Esophagus muscularis mucosa (tissue), 4 donors: ENCODE measurements around the gene SNAPC5. TPM values are rescaled to one million over a fixed set of nuclear protein-coding genes. Genes with fewer than 3 reads are reported as not detected.
A peak's percentile ranks its signal among the peaks of the same experiment; 100 is the strongest.
"Not testable (repeated sequence)": the region's sequence is repeated elsewhere in the genome, so short reads cannot be mapped to it uniquely, and the experiment has no call there.

Experiments used
- DNase-seq: peaks from one replicate; pipeline ENCODE4 v3.0.0-alpha.2; 2017; ENCODE audit errors: extremely low spot score
- H3K27ac ChIP-seq, 4 donors: fragments of 200-600 bp; sonication (generic); replicated peaks in 1 of 4; 1 replicate in 3 of 4; 2 replicates in 1 of 4; pipeline ENCODE4 v1.5.1; 2016 to 2019; ENCODE audit warnings: mild to moderate bottlenecking in 1 of 4
- H3K27me3 ChIP-seq, 4 donors: fragments of 200-600 bp; sonication (generic); one replicate each; pipeline versions ENCODE4 v1.5.1 to v1.6.0; 2016 to 2019
- H3K36me3 ChIP-seq, 4 donors: fragments of 200-600 bp; sonication (generic); one replicate each; pipeline ENCODE4 v1.5.1; 2016 to 2019
- H3K4me1 ChIP-seq, 4 donors: fragments of 200-600 bp; sonication (generic); one replicate each; pipeline ENCODE4 v1.5.1; 2016 to 2019
- H3K4me3 ChIP-seq, 4 donors: fragments of 200-600 bp; sonication (generic); 1 replicate in 2 of 4; 2 replicates in 2 of 4; pipeline ENCODE4 v1.5.1; 2016 to 2019; ENCODE audit warnings: mild to moderate bottlenecking in 4 of 4, moderate library complexity in 1 of 4
- H3K9me3 ChIP-seq, 4 donors: fragments of 200-600 bp; sonication (generic); 1 replicate in 3 of 4; 2 replicates in 1 of 4; pipeline ENCODE4 v1.5.1; 2016 to 2019
- CTCF ChIP-seq, 3 experiments: fragments of 200-600 bp in 2 of 3; fragments of 450-650 bp in 1 of 3; sonication (generic) in 2 of 3; IDR thresholded peaks; one replicate each; pipeline ENCODE4 v1.5.1; 2017 to 2019; ENCODE audit warnings: antibody characterized with exemption in 3 of 3, mild to moderate bottlenecking in 2 of 3, moderate library complexity in 1 of 3
- EP300 ChIP-seq: sonication (generic); formaldehyde crosslinking; IDR thresholded peaks from one replicate; pipeline ENCODE4 v1.6.1; 2017; ENCODE audit warnings: antibody characterized with exemption
- POLR2A ChIP-seq: fragments of 450-650 bp; IDR thresholded peaks from one replicate; pipeline ENCODE4 v1.6.1; 2017; ENCODE audit warnings: antibody characterized with exemption, moderate library complexity, mild to moderate bottlenecking, low read depth
- POLR2AphosphoS5 ChIP-seq, 2 donors: sonication (generic); formaldehyde crosslinking; IDR thresholded peaks; one replicate each; pipeline ENCODE4 v1.6.1; 2017; ENCODE audit warnings: antibody characterized with exemption in 2 of 2
- WGBS: methylation state at CpG from one replicate; pipeline ENCODE4 v1.1.5; 2018; 5-methylcytosine and 5-hydroxymethylcytosine counted together
- intact Hi-C: fragments of 100-400 bp; cut with DNase I; formaldehyde crosslinking; loops from one replicate; pipeline ENCODE4 v1.15.1; 2023
- total RNA-seq, 4 donors: library from RNA; depleted of rRNA; stranded (reverse); fragments of >200 nt; gene quantifications; one replicate each; pipeline versions ENCODE4 v1.1.0 to v1.2.1, GENCODE V29; 2016

Gene SNAPC5
- total RNA-seq, 4 donors from 2014 or later = 23.3 to 44.9 (median 34.7) TPM

- Histone ChIP-seq H3K4me3 (no peak overlapping the region), H3K36me3 (peaks cover 48 to 55% (median 51%) of the 10 kb centered on the region in 4 donors), H3K27ac (no peak overlapping the region), H3K27me3 (no peaks in the 10 kb centered on the region), H3K4me1 (peaks cover 24 to 44% (median 38%) of the 10 kb centered on the region in 4 donors), H3K9me3 (no peaks in the 10 kb centered on the region)
- DNase-seq = no peak
- TF ChIP-seq CTCF (IDR thresholded peaks at IDR 0.05) (no peak), EP300 (no peak), POLR2AphosphoS5 (IDR thresholded peaks at IDR 0.05) (no peak), POLR2A (no peak)
- WGBS = 79% methylated on average over 10 of the region's 10 CpGs
- intact Hi-C loops = no loop called here
Measured at GRCh38 chr15:66502491-66502890, 4.9 kb upstream of the SNAPC5 start.

GRCh38 chr15:66500346-66500745, 2.8 kb upstream of the SNAPC5 start:
- Histone ChIP-seq H3K4me1 (peaks cover 30 to 49% (median 46%) of the 10 kb centered on the region in 4 donors), H3K36me3 (peaks cover 48 to 60% (median 56%) of the 10 kb centered on the region in 4 donors)
- intact Hi-C loops, H3K4me3 ChIP-seq, DNase-seq, H3K9me3 ChIP-seq, H3K27me3 ChIP-seq, H3K27ac ChIP-seq: not testable (repeated sequence)
- WGBS = 83% methylated on average over 7 of the region's 7 CpGs

GRCh38 chr15:66498501-66499386, 1.2 kb upstream of the SNAPC5 start:
- 31% methylated on average over 3 of the region's 3 CpGs for WGBS
- H3K36me3 ChIP-seq = peaks cover 55 to 76% (median 72%) of the 10 kb centered on the region in 4 donors
- peaks cover 27 to 51% (median 41%) of the 10 kb centered on the region in 4 donors for H3K4me1 ChIP-seq
- no peaks in the 10 kb centered on the region for H3K9me3 ChIP-seq
- H3K27me3 ChIP-seq = no peaks in the 10 kb centered on the region
- DNase-seq = no peak
- TF ChIP-seq CTCF (IDR thresholded peaks at IDR 0.05) = peak in 2 of 3 experiments; percentile 34 to 35
- no peak for TF ChIP-seq POLR2AphosphoS5 (IDR thresholded peaks at IDR 0.05)
- no peak for TF ChIP-seq EP300
- peak overlapping the region in 3 of 4 donors; percentile 87 to 92 (median 87) for H3K27ac ChIP-seq
- intact Hi-C loops = loop anchor here (10.0 kb wide), 1 partner anchor 144 kb away; the partner anchor contains the start of gene TIPIN
- H3K4me3 ChIP-seq = no peak overlapping the region

- no peak for DNase-seq
- peak overlapping the region; percentile 83 to 92 (median 87) for H3K27ac ChIP-seq
- peaks cover 55 to 80% (median 74%) of the 10 kb centered on the region in 4 donors for H3K36me3 ChIP-seq
- H3K9me3 ChIP-seq = no peaks in the 10 kb centered on the region
- intact Hi-C loops = loop anchor here (2.0 to 10.0 kb wide), 2 partner anchors 112 to 142 kb away; partner anchors contain the start of gene TIPIN
- peaks cover 12 to 34% (median 27%) of the 10 kb centered on the region in 4 donors for H3K4me1 ChIP-seq
- H3K4me3 ChIP-seq = peak overlapping the region; percentile 62 to 93 (median 88)
- WGBS = 17% methylated on average over 13 of the region's 17 CpGs
- TF ChIP-seq CTCF (IDR thresholded peaks at IDR 0.05) = no peak
- TF ChIP-seq POLR2A = no peak
- TF ChIP-seq EP300 = no peak
- no peak for TF ChIP-seq POLR2AphosphoS5 (IDR thresholded peaks at IDR 0.05)
- no peaks in the 10 kb centered on the region for H3K27me3 ChIP-seq
Measured at GRCh38 chr15:66496951-66497501, 536 bp downstream of the SNAPC5 start.

GRCh38 chr15:66494262-66494661, 3.3 kb downstream of the SNAPC5 start:
- no peak for DNase-seq
- Histone ChIP-seq H3K27ac (no peak overlapping the region), H3K4me1 (peaks cover 12 to 31% (median 27%) of the 10 kb centered on the region in 4 donors), H3K27me3 (no peaks in the 10 kb centered on the region), H3K9me3 (no peaks in the 10 kb centered on the region), H3K4me3 (no peak overlapping the region), H3K36me3 (peaks cover 45 to 80% (median 72%) of the 10 kb centered on the region in 4 donors)
- intact Hi-C loops = loop anchor here (10.0 kb wide), 1 partner anchor 139 kb away; the partner anchor contains the start of gene TIPIN
- TF ChIP-seq EP300 = no peak
- TF ChIP-seq POLR2A = no peak
- no peak for TF ChIP-seq CTCF (IDR thresholded peaks at IDR 0.05)
- no peak for TF ChIP-seq POLR2AphosphoS5 (IDR thresholded peaks at IDR 0.05)
- WGBS = 83% methylated on average over 2 of the region's 2 CpGs
